A172 (cell line): ENCODE results near the gene TNN. TPM values are rescaled to one million over a fixed set of nuclear protein-coding genes. Genes with fewer than 3 reads are reported as not detected.

Source experiments
- DNase-seq: peaks from one replicate; pipeline ENCODE4 v3.0.0-alpha.2; 2015; ENCODE audit warnings: low spot score
- total RNA-seq: library from RNA; depleted of rRNA; stranded (reverse); fragments of >200 nt; shearing (Covaris generic); gene quantifications from 2 replicates; pipeline ENCODE4 v1.2.3, GENCODE V29; 2014; rRNA removed

Gene TNN
- total RNA-seq, 1 experiment from 2014 or later = not detected

DNA sequence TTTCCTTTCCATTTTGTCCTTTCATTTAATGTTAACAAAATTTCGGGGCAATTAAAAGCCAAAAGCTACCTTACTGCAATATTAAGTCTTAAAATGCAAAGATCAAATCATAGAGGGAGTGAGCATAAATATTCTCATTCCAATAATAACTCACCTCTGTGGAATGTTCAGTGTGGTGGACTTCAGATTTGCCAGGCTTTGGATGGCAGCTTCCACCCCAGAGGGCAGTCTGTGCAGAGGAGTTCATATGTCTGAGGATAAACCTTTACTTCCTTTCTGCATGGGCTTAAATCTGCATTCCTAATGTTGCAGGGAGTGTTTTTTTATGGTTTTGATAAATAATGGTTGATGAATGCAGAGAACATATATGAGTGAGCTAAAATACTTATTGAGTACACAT is 108.6 kb downstream of the TNN start:
- DNase-seq = no peak

GRCh38 chr1:175178056-175178455 is 110.4 kb downstream of the TNN start:
- DNase-seq = no peak

DNA sequence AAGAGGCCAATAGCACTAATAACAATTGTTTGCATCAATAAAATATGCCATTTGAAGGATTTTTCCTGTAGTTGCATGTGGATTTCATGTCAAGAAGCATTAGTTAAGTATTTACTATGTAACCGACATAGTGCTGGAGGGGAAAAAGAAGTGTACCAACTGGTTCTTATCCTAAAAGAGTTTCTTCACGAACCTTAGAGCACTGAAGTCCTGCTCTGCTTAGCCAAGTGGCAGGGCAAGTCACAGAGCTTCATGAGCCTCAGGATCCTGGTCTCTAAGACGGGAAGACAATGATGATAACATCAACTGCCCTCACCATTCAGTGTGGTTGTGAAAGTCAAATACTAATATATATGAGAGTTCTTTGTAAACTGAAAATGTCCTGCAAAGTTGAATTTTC is 110.8 kb downstream of the TNN start:
- no peak for DNase-seq

GRCh38 chr1:175179837-175180590 is 112.4 kb downstream of the TNN start:
- no peak for DNase-seq

DNA sequence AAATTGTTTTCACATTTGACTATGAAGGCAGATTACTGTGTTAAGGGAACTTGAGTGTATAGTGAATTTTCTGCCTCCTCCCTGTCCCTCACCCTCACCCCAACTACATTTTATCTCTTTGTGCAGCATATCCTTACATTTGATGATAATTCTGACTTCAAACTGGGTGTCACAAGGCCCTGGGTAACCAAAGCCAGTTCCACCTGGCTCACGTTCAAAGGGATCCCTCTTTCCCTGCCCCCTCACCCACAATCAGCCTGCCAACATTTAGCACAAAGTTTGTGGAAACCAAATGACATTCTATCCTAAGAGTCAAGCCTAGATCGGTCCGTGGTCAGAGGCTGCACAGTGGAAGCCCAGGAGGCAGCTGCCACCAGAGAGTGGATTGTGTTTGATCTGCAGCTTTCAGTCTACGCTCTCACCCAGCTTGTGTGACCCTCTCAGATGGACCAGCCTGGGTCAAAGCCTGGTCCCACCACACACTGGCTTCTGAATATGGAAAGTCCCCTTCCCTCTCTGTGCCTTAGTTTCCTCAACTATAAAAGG is 114.6 kb downstream of the TNN start:
- DNase-seq = no peak

DNA sequence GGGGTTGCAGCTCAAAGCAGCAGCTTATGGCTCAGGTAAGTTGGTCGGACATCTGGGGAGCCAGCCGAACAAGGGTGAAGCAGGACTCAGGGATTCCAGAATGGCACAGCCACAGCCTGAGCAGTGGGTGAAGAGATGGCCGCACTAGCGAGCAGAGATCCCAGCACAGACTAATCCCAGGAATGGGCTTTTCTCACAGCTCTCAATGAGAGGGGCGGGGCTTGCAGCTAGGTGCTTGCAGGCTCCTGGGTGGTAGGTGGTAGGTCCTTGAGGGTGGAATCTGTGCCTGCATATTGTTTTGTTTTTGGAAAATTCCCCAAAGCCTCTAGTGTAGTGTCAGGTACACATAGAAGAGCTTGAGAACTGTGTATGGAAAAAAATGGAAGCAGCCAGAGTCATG is 116.0 kb downstream of the TNN start:
- DNase-seq = no peak

DNA sequence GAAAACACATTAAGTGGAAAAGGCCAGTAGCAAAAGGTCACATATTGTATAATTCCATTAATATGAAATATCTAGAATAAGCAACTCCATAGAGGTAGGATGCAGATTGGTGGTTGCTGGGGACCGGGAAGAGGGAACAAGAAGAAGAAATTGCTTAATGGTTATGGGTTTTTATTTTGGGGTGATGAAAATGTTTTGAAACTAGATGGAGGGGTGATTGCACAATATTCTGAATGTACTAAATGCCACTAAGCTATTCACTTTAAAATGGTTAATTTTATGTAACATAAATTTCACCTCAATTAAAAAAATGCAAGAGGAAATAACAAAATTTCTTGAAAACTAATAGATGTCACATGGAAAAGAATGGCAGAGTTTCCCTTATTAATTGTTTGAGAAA is 118.3 kb downstream of the TNN start:
- DNase-seq = no peak

DNA sequence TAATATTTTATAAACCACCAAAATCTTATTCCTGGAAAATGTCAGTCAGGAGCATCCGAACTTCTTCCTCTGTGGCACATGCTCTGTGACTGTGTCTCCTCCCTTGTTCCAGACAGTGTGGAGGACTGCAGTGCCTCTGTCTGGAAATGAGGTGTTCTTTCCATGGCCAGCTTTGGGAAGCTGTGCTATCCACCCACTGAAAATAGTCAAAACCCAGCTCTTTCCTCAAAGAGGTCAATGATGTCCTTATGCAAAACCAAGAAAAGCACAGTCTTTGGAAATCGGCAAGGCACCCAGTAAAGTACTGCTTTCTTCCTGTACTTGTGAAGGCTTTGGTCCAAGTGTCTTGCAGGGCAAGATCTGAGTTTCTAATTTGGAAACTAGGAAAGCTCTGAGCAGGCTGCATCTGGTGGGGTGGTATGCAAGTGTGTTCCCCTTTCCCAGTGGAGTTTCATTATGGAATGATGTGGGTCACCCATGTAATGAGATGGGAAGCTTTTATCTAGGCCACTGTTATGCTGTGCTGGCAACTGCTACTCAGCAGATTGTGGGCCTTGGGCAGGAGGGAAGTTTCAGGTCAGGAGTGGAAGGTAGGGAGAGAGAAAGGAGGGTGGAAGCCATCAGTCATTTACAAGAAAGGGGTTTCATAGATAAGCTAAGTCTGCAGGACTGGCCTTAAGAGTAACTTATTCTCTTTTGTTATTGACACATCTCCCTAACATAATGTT is 119.0 kb downstream of the TNN start:
- DNase-seq = no peak

- no peak for DNase-seq
Observed at GRCh38 chr1:175188936-175189335, 121.3 kb downstream of the TNN start.

DNA sequence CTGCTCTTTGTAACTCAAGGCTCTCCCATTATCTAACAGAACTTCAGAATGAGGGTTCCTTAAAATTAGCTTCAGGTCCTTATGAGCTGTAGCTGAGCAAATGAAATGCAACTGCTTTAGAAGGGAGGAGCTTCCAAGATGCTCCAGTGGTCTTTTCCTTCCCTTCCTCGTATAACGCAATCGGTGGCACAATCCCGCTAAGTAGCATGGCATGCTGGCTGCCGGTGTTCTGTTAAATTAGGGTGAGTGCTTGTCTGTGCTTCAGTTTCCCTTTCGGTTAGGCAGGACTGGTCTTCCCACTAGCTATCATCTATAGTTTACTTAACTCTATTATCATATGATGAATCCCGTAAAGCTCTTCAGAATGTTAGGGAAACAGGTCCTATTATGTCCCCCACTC is 124.0 kb downstream of the TNN start:
- no peak for DNase-seq

DNA sequence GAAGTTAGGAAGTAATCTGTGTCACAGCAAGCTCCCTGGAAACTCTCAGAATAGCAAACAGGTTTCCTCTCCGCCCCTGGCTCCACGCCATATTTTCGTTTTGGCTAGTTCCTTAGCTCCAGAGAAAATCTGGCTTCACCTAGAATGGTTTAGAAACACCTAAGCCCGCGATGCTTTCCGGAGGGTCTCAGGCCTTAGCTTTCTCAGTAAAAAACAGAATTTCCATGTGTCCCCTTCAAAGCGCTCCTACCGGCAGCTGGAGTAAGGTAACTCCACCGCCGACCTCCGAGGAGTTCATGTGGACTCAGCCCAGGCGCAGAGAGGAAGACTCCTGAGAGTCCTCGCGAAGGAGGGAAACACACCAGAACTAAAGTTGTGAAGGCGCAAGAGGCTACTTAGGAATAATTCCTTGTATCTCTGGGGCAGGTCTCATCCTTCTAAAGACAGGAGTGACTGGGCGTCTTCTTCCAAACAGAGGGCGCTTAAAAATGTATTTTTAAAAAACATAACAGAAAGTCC is 124.5 kb downstream of the TNN start:
- no peak for DNase-seq

GRCh38 chr1:175192630-175193526 is 125.2 kb downstream of the TNN start, which contains the start of gene KIAA0040:
Gene KIAA0040, minus strand, starts transcription at chr1:175192776. Its CDS starts 31,763 bp downstream, at chr1:175161013.
- no peak for DNase-seq

GRCh38 chr1:175193527-175193910 is 125.9 kb downstream of the TNN start:
- no peak for DNase-seq

DNA sequence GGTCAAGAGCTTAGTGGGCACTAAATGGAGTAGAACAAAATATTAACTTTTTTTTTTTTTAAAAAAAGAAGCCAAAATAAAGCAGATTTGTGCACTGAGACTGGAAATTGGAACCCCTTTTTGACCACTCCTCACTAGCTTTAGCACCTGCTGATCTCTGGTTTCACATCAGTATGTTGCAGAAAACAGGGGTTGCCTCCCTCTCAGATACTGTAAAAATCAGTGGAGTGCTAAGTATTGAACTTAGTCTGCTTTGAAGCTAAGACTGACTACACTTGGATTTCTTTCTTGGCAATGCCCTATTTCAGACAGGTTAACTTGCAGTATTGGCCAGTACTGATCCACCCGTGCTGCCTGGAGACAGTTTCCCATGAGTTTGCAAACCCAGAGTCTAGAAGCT is 127.6 kb downstream of the TNN start:
- no peak for DNase-seq

GRCh38 chr1:175195798-175196197 is 128.2 kb downstream of the TNN start:
- no peak for DNase-seq

GRCh38 chr1:175197531-175197930 is 129.9 kb downstream of the TNN start:
- DNase-seq = peak; percentile 41

Other genes starting within 250 kb of the TNN start
- gene CACYBP, start 67.9 kb upstream of the TNN start, total RNA-seq = 397 and 540 TPM in 2 replicates
- gene MRPS14, start 44.4 kb upstream of the TNN start, total RNA-seq = 39.3 and 42.3 TPM in 2 replicates
- 0.24 TPM in 1 of 2 replicates, not detected in the other for gene KIAA0040, start 124.9 kb downstream of the TNN start, total RNA-seq